Loucy (cell line): Measurements from ENCODE around the gene COL4A4.

Experiments used
- CTCF ChIP-seq: fragments of 200-600 bp; sonication (generic); conservative IDR thresholded peaks from 2 replicates; pipeline ENCODE4 v1.5.1; 2014; ENCODE audit warnings: mild to moderate bottlenecking, antibody characterized with exemption, low read length
- EZH2phosphoT487 ChIP-seq: fragments of 200-600 bp; IDR thresholded peaks from 2 replicates; pipeline ENCODE4 v1.6.1; 2018; ENCODE audit warnings: antibody characterized with exemption, mild to moderate bottlenecking, moderate library complexity, borderline replicate concordance

- TF ChIP-seq CTCF (no peak), EZH2phosphoT487 (no peak)
Observed at GRCh38 chr2:227123697-227124096, 40.3 kb downstream of the COL4A4 start.
